Heart left ventricle (tissue), 16 donors: Measurements from ENCODE around the gene MKKS. TPM values are rescaled to one million over a fixed set of nuclear protein-coding genes. Genes with fewer than 3 reads are reported as not detected.

Experiments
- ATAC-seq, 4 donors: fragments of 200-7000 bp; cut with Tn5 transposase; one replicate each; pipeline ENCODE4 v1.9.1; 2020 to 2022; ENCODE audit warnings: moderate library complexity in 4 of 4, mild to moderate bottlenecking in 3 of 4, moderate number of reproducible peaks in 1 of 4
- DNase-seq, 5 donors: peaks; one replicate each; pipeline ENCODE4 v3.0.0-alpha.2; 2020
- H3K27ac ChIP-seq, 12 donors: fragments of 200-600 bp; sonication (generic) in 4 of 12; one replicate each; pipeline versions ENCODE4 v1.5.0 to v1.8.0; 2016 to 2022; ENCODE audit warnings: mild to moderate bottlenecking in 2 of 12
- H3K27me3 ChIP-seq, 9 donors: fragments of 200-600 bp; sonication (generic) in 2 of 9; one replicate each; pipeline versions ENCODE4 v1.5.1 to v1.8.0; 2016 to 2022; ENCODE audit warnings: mild to moderate bottlenecking in 3 of 9
- H3K36me3 ChIP-seq, 9 donors: fragments of 200-600 bp; sonication (generic) in 2 of 9; one replicate each; pipeline versions ENCODE4 v1.5.0 to v1.8.0; 2018 to 2022; ENCODE audit warnings: mild to moderate bottlenecking in 2 of 9
- H3K4me1 ChIP-seq, 12 donors: fragments of 200-600 bp; sonication (generic) in 4 of 12; one replicate each; pipeline versions ENCODE4 v1.5.0 to v1.8.0; 2016 to 2022; ENCODE audit warnings: mild to moderate bottlenecking in 3 of 12
- H3K4me3 ChIP-seq, 12 donors: fragments of 200-600 bp; sonication (generic) in 4 of 12; one replicate each; pipeline versions ENCODE4 v1.5.0 to v1.8.0; 2017 to 2022; ENCODE audit warnings: mild to moderate bottlenecking in 9 of 12, moderate library complexity in 4 of 12
- H3K9me3 ChIP-seq, 12 donors: fragments of 200-600 bp; sonication (generic) in 4 of 12; one replicate each; pipeline versions ENCODE4 v1.5.0 to v1.8.0; 2016 to 2022; ENCODE audit warnings: mild to moderate bottlenecking in 1 of 12
- CTCF ChIP-seq, 12 donors: fragments of 200-600 bp; sonication (generic) in 4 of 12; IDR thresholded peaks; one replicate each; pipeline versions ENCODE4 v1.5.0 to v1.8.0; 2018 to 2022; ENCODE audit warnings: antibody characterized with exemption in 12 of 12, mild to moderate bottlenecking in 5 of 12
- POLR2A ChIP-seq, 2 donors: fragments of 450-650 bp; IDR thresholded peaks; one replicate each; pipeline ENCODE4 v1.6.1; 2017; ENCODE audit warnings: antibody characterized with exemption in 2 of 2, mild to moderate bottlenecking in 2 of 2, moderate library complexity in 2 of 2
- WGBS, 4 donors: extraction: QIAGEN DNeasy Blood & Tissue Kit in 2 of 4; methylation state at CpG; one replicate each; pipeline versions ENCODE4 v1.1.5 to v1.1.7; 2013 to 2018; 5-methylcytosine and 5-hydroxymethylcytosine counted together
- intact Hi-C, 10 donors: fragments of 100-400 bp; cut with DNase I; formaldehyde crosslinking; loops; one replicate each; pipeline versions ENCODE4 v1.11.1 to v1.14.2; 2022
- polyA plus RNA-seq, 2 donors: library from polyadenylated mRNA; stranded (reverse); fragments of 200-250 nt; gene quantifications; one replicate each; pipeline ENCODE4 v1.2.3, GENCODE V29; 2013
- total RNA-seq, 9 donors: library from RNA; depleted of rRNA in 2 of 9; stranded (reverse); fragments of >200 nt in 2 of 9; fragmentation: NEBNext Ultra II Directional in 3 of 9; extraction: Animal tissue kit (Norgen Biotek cat#: 25700) in 3 of 9; gene quantifications; one replicate each; pipeline versions ENCODE4 v1.1.0 to v1.2.4, GENCODE V29; 2016 to 2023
- donor health status: ischemic (EF 13 %, LVEDD 7.1; RV severe dilation, severe dysfunction).
- donor health status: healthy with polysubstance abuse.
- donor health status: DM: no; HTN: yes; CAD: no.
- donor health status: DM: no; HTN: no; CAD: no.
- donor health status: ischemic (EF 25% LVEDD 6.9; RV normal size, moderate dysfunction).
- donor health status: ischemic (EF 25% LVEDD 5.7; RV mildly dilated, moderate dysfunction).
- donor health status: healthy.
- donor health status: DM: yes; HTN: yes; CAD: no.
- donor health status: ischemic (EF 35%, LVEDD 5.7; RV mildly dilated, moderate dysfunction).
- donor health status: nonischemic (EF 11% LVEDD 7.7; RV severe dilation, severe dysfunction).
- donor health status: DM: yes; HTN: yes; CAD: no.
- donor health status: PGD.
- donor health status: ischemic (EF 29% LVEDD 5.4; RV normal size, mild dysfunction).
- donor health status: nonischemic (EF 23%, LVEDD 6.1; RV moderate dilation, normal function).

Gene MKKS
- total and polyA plus RNA-seq, 11 donors: 12.0 to 30.1 (median 19.0) TPM

GRCh38 chr20:10430000-10430466, 4.0 kb downstream of the MKKS start:
- Histone ChIP-seq H3K4me1 (peaks cover 7 to 69% (median 38%) of the 10 kb centered on the region in 12 donors), H3K4me3 (no peak overlapping the region), H3K36me3 (peaks cover 0 to 15% (median 0%) of the 10 kb centered on the region in 9 donors), H3K9me3 (no peaks in the 10 kb centered on the region), H3K27me3 (no peaks in the 10 kb centered on the region), H3K27ac (peak overlapping the region in 1 of 12 donors; percentile 3)
- no peak for TF ChIP-seq POLR2A (IDR thresholded peaks at IDR 0.05)
- no peak for TF ChIP-seq CTCF (IDR thresholded peaks at IDR 0.05)
- no peak for DNase-seq
- intact Hi-C loops: loop anchor here in 9 of 10 donors (2.0 to 10.0 kb wide), 9 partner anchors 78 to 815 kb away; no protein-coding TSS in a partner anchor
- ATAC-seq: no peak

- DNase-seq: no peak
- intact Hi-C loops: loop anchor here in 9 of 10 donors (2.0 to 10.0 kb wide), 9 partner anchors 77 to 815 kb away; no protein-coding TSS in a partner anchor
- Histone ChIP-seq H3K27ac (peak overlapping the region in 1 of 12 donors; percentile 3), H3K27me3 (no peaks in the 10 kb centered on the region), H3K9me3 (no peaks in the 10 kb centered on the region), H3K4me1 (peaks cover 7 to 69% (median 38%) of the 10 kb centered on the region in 12 donors), H3K4me3 (no peak overlapping the region), H3K36me3 (peaks cover 0 to 16% (median 1%) of the 10 kb centered on the region in 9 donors)
- WGBS, 4 donors: 61 to 79% (median 66%) methylated on average over 5 of the region's 5 CpGs
- ATAC-seq: no peak
- TF ChIP-seq POLR2A (IDR thresholded peaks at IDR 0.05): no peak
- TF ChIP-seq CTCF (IDR thresholded peaks at IDR 0.05): no peak
These were observed 4.5 kb downstream of the MKKS start for GRCh38 chr20:10429443-10429981.

- ATAC-seq (no peak), DNase-seq (no peak)
- H3K27ac ChIP-seq: no peak overlapping the region
- H3K4me1 ChIP-seq: peaks cover 7 to 67% (median 35%) of the 10 kb centered on the region in 12 donors
- TF ChIP-seq POLR2A (IDR thresholded peaks at IDR 0.05) (no peak), CTCF (IDR thresholded peaks at IDR 0.05) (no peak)
- no peaks in the 10 kb centered on the region for H3K9me3 ChIP-seq
- no peak overlapping the region for H3K4me3 ChIP-seq
- H3K36me3 ChIP-seq: peaks cover 0 to 16% (median 3%) of the 10 kb centered on the region in 9 donors
- no peaks in the 10 kb centered on the region for H3K27me3 ChIP-seq
- intact Hi-C loops: loop anchor here in 9 of 10 donors (2.0 to 10.0 kb wide), 9 partner anchors 76 to 813 kb away; no protein-coding TSS in a partner anchor
These were observed 6.0 kb downstream of the MKKS start for GRCh38 chr20:10428008-10428407.

- intact Hi-C loops: loop anchor here (2.0 to 10.0 kb wide), 10 partner anchors 75 to 812 kb away; no protein-coding TSS in a partner anchor
- Histone ChIP-seq H3K9me3 (no peaks in the 10 kb centered on the region), H3K27ac (no peak overlapping the region), H3K36me3 (peaks cover 0 to 16% (median 3%) of the 10 kb centered on the region in 9 donors), H3K27me3 (no peaks in the 10 kb centered on the region), H3K4me3 (no peak overlapping the region), H3K4me1 (peaks cover 5 to 60% (median 29%) of the 10 kb centered on the region in 12 donors)
- peak; percentile 64 to 87 (median 75) for TF ChIP-seq CTCF (IDR thresholded peaks at IDR 0.05)
- no peak for TF ChIP-seq POLR2A (IDR thresholded peaks at IDR 0.05)
- peak in 1 of 4 donors; percentile 64 for ATAC-seq
- WGBS, 4 donors: 29 to 42% (median 34%) methylated on average over 3 of the region's 3 CpGs
- peak in 4 of 5 donors; percentile 28 to 69 (median 52) for DNase-seq
These were observed 6.8 kb downstream of the MKKS start for GRCh38 chr20:10427060-10427692.
